PC-3 (cell line): ENCODE measurements around the gene RNF217. TPM values are rescaled to one million over a fixed set of nuclear protein-coding genes. Genes with fewer than 3 reads are reported as not detected.

Experiments
- ATAC-seq: fragments of 200-7000 bp; cut with Tn5 transposase; 2 replicates; pipeline ENCODE4 v1.9.1; 2020; ENCODE audit warnings: mild to moderate bottlenecking, moderate library complexity
- BruUV-seq: library from RNA; stranded (reverse); fragments of 400-500 nt; replicated peaks from 2 replicates; lab custom pipeline; 2021; lab: Mats Ljungman, UMichigan
- CTCF ChIA-PET: fragments of 300-600 bp; sonication (Branson Sonifier 250); formaldehyde crosslinking; loops from one replicate; lab custom pipeline; 2022; ENCODE audit warnings: antibody characterized with exemption; lab: Charles Lee
- POLR2A ChIA-PET: fragments of 300-600 bp; sonication (Branson Sonifier 250); formaldehyde crosslinking; loops from one replicate; lab custom pipeline; 2022; ENCODE audit warnings: antibody characterized with exemption; ENCODE audit not compliant: unreplicated experiment; lab: Charles Lee
- DNase-seq: peaks from one replicate; pipeline ENCODE4 v3.0.0-alpha.2; 2015
- H2AFZ ChIP-seq: fragments of 300-600 bp; sonication (generic); 2 replicates; pipeline ENCODE4 v1.6.0; 2016; ENCODE audit warnings: antibody characterized with exemption, low read length
- H3F3A ChIP-seq: fragments of 300-600 bp; sonication (generic); one replicate; pipeline ENCODE4 v1.6.0; 2017; ENCODE audit warnings: antibody characterized with exemption, low read length, control low read depth, mild to moderate bottlenecking; ENCODE audit not compliant: unreplicated experiment
- H3K27ac ChIP-seq: fragments of 300-600 bp; sonication (generic); 2 replicates; pipeline ENCODE4 v1.5.1; 2016; ENCODE audit warnings: mild to moderate bottlenecking, low read length
- H3K27me3 ChIP-seq: fragments of 300-600 bp; sonication (generic); 2 replicates; pipeline ENCODE4 v1.6.1; 2016; ENCODE audit warnings: low read length, mixed read lengths
- H3K36me3 ChIP-seq: fragments of 300-600 bp; sonication (generic); 2 replicates; pipeline ENCODE4 v1.6.1; 2016; ENCODE audit warnings: low read depth, mixed run types, low read length, mixed read lengths
- H3K4me1 ChIP-seq: fragments of 300-600 bp; sonication (generic); 2 replicates; pipeline ENCODE4 v1.5.1; 2016; ENCODE audit warnings: low read length; ENCODE audit not compliant: insufficient read depth
- H3K4me2 ChIP-seq: fragments of 300-600 bp; sonication (generic); 2 replicates; pipeline ENCODE4 v1.6.0; 2016; ENCODE audit warnings: low read length
- H3K4me3 ChIP-seq: fragments of 300-600 bp; sonication (generic); 2 replicates; pipeline ENCODE4 v1.5.1; 2016; ENCODE audit warnings: mild to moderate bottlenecking, low read length, mixed read lengths
- H3K79me2 ChIP-seq: fragments of 300-600 bp; sonication (generic); 2 replicates; pipeline ENCODE4 v1.6.1; 2017; ENCODE audit warnings: low read length, mixed read lengths
- H3K9ac ChIP-seq: fragments of 300-600 bp; sonication (generic); 2 replicates; pipeline ENCODE4 v1.6.0; 2016; ENCODE audit warnings: mild to moderate bottlenecking, low read length
- H3K9me2 ChIP-seq: fragments of 300-600 bp; sonication (generic); replicated peaks from 2 replicates; pipeline ENCODE4 v1.6.1; 2016; ENCODE audit warnings: mixed run types, low read length, mixed read lengths
- H3K9me3 ChIP-seq: fragments of 300-600 bp; sonication (generic); 2 replicates; pipeline ENCODE4 v1.6.1; 2016; ENCODE audit warnings: low read length, mixed read lengths
- H4K20me1 ChIP-seq: fragments of 300-600 bp; sonication (generic); 2 replicates; pipeline ENCODE4 v1.6.1; 2016; ENCODE audit warnings: low read length, mixed read lengths
- CTCF ChIP-seq: fragments of 300-600 bp; sonication (generic); conservative IDR thresholded peaks from 2 replicates; pipeline ENCODE4 v1.5.1; 2017; ENCODE audit warnings: antibody characterized with exemption, low read depth, mild to moderate bottlenecking, low read length
- EZH2 ChIP-seq: fragments of 300-600 bp; sonication (generic); IDR thresholded peaks from one replicate; pipeline ENCODE4 v1.6.1; 2017; ENCODE audit warnings: antibody characterized with exemption, mild to moderate bottlenecking, low read length; ENCODE audit not compliant: unreplicated experiment
- EZH2phosphoT487 ChIP-seq: fragments of 300-600 bp; sonication (generic); IDR thresholded peaks from 2 replicates; pipeline ENCODE4 v1.6.1; 2018; ENCODE audit warnings: mild to moderate bottlenecking, antibody characterized with exemption, low read length, borderline replicate concordance
- intact Hi-C: fragments of 100-400 bp; cut with micrococcal nuclease; formaldehyde crosslinking; loops from 2 replicates; pipeline ENCODE4 v1.9.0; 2023
- total RNA-seq: library from RNA; depleted of rRNA; stranded (reverse); fragments of >200 nt; gene quantifications from 2 replicates; pipeline ENCODE4 v1.2.3, GENCODE V29; 2014

RNF217 gene
- total RNA-seq, 1 experiment from 2014 or later: 7.7 TPM

GRCh38 chr6:125014661-125014957, 52.4 kb downstream of the RNF217 start:
- TF ChIP-seq EZH2phosphoT487 (no peak), CTCF (no peak), EZH2 (no peak)
- Histone ChIP-seq H3K36me3 (no peaks in the 10 kb centered on the region), H3K27me3 (no peaks in the 10 kb centered on the region), H3K27ac (no peak overlapping the region), H4K20me1 (no peaks in the 10 kb centered on the region), H3K79me2 (no peaks in the 10 kb centered on the region), H3K9me3 (no peaks in the 10 kb centered on the region), H2AFZ (no peak overlapping the region), H3K9me2 (no peaks in the 10 kb centered on the region), H3K4me1 (peaks cover 4% of the 10 kb centered on the region; the same call in 1 of the 2 replicates), H3K4me2 (no peak overlapping the region), H3F3A (no peaks in the 10 kb centered on the region), H3K4me3 (no peak overlapping the region), H3K9ac (no peak overlapping the region)
- CTCF ChIA-PET: no interaction called here
- ATAC-seq (no peak), DNase-seq (no peak)
- intact Hi-C loops: no loop called here
- POLR2A ChIA-PET: no interaction called here
- no TSS peak for BruUV-seq

GRCh38 chr6:125015152-125015551, 52.9 kb downstream of the RNF217 start:
- no peak overlapping the region for H3K27ac ChIP-seq
- H3K9me2 ChIP-seq: no peaks in the 10 kb centered on the region
- H3K27me3 ChIP-seq: no peaks in the 10 kb centered on the region
- ChIA-PET POLR2A (no interaction called here), CTCF (no interaction called here)
- no peaks in the 10 kb centered on the region for H4K20me1 ChIP-seq
- no peaks in the 10 kb centered on the region for H3K79me2 ChIP-seq
- intact Hi-C loops: no loop called here
- TF ChIP-seq EZH2: no peak
- no peak for TF ChIP-seq CTCF
- TF ChIP-seq EZH2phosphoT487: no peak
- H3K9ac ChIP-seq: no peak overlapping the region
- BruUV-seq: no TSS peak
- H3K4me3 ChIP-seq: no peak overlapping the region
- H3K9me3 ChIP-seq: no peaks in the 10 kb centered on the region
- H3K4me1 ChIP-seq: peaks cover 4% of the 10 kb centered on the region; the same call in 1 of the 2 replicates
- H3K4me2 ChIP-seq: no peak overlapping the region
- DNase-seq (no peak), ATAC-seq (no peak)
- H2AFZ ChIP-seq: no peak overlapping the region
- no peaks in the 10 kb centered on the region for H3K36me3 ChIP-seq
- H3F3A ChIP-seq: no peaks in the 10 kb centered on the region

- Histone ChIP-seq H3K36me3 (no peaks in the 10 kb centered on the region), H3K27me3 (no peaks in the 10 kb centered on the region), H3K9me2 (no peaks in the 10 kb centered on the region), H4K20me1 (no peaks in the 10 kb centered on the region), H3K4me1 (peaks cover 2% of the 10 kb centered on the region; the same call in 1 of the 2 replicates), H3K9ac (no peak overlapping the region), H3K27ac (no peak overlapping the region), H3F3A (no peaks in the 10 kb centered on the region), H3K4me3 (no peak overlapping the region), H2AFZ (no peak overlapping the region), H3K4me2 (no peak overlapping the region), H3K79me2 (no peaks in the 10 kb centered on the region), H3K9me3 (no peaks in the 10 kb centered on the region)
- ChIA-PET POLR2A (no interaction called here), CTCF (no interaction called here)
- no peak for DNase-seq
- no TSS peak for BruUV-seq
- intact Hi-C loops: no loop called here
- ATAC-seq: no peak
- TF ChIP-seq EZH2phosphoT487 (no peak), CTCF (no peak), EZH2 (no peak)
Measured at GRCh38 chr6:125018136-125018535, 55.9 kb downstream of the RNF217 start.
